ENCODE measurements around the gene EQTN.
"Not testable (repeated sequence)": the region's sequence is repeated elsewhere in the genome, so short reads cannot be mapped to it uniquely, and the experiment has no call there.

The EQTN gene

DNA sequence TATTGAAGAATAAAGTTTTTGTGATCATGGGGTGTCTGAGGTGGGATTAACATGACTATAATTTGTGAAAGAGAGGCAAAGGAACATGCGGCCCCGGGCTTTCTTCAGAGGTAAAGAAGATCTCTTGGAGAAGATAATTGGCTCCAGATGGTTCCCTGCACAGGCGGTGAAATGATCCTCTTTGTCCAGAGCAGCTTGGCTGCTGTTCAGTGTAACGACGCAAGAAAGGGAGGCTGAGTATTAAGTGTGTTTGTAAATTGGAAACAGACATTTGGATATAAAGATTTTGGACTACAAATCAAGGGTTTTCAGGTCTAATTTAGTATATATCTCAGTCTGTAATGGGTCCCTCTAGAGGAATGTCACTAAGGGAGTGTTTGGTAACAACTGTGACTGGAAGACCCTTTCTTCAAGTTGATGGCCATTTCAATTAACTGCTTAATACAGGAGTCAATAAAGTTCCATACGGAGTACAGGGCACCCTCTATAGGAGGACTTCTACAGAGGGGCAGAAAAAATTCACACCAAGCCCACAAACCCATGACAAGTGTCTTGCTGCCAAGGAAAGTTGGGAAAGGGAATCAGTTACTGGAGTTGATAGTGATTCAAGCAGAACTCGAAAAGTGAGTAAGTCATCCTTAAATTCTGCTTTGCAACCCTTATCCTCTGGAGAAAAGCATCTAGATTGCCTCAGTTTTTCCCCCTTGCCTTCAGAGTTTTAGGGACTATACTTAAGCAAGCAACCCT is 4.1 kb downstream of the EQTN start:
- peak; percentile 49 for DNase-seq

DNA sequence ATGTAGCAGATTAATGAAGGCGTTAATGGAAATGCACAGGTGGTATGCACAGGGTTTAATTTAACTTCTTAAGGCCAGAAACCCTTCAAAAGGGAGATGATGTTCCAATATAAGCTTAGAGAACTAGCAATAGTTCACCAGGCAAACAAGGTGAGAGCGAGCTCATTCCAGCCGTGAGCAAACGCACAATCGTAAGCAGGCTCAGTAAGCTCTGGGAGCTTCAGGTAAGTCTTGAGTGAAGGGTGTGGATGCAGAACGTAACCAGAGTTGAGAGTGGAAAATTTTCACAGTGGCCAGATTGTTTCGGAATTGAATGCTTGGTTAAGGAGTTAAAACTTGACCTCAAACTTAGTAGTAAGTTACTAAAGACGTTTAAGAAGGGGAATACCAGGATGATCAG is 5.7 kb downstream of the EQTN start:
- DNase-seq: no peak

DNA sequence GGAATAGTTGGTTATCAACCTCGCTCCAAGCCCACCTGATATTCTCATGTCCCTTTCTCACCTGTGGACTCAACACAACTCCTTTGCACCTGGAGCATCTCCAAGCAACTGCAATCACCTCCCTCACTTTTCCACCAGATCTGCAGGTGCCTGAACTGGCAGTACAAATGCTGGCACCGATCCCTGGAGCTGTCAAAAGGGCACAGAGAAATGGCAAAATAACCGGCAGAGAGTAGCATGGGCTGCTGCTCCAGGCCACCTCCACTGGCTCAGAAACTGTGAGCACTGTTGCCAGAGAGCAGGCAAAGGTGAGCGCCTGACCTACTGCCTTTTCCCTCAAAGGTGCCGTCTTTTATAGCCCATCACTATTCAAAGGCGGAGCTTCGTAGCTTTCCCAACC is 14.7 kb downstream of the EQTN start:
- no peak for DNase-seq

DNA sequence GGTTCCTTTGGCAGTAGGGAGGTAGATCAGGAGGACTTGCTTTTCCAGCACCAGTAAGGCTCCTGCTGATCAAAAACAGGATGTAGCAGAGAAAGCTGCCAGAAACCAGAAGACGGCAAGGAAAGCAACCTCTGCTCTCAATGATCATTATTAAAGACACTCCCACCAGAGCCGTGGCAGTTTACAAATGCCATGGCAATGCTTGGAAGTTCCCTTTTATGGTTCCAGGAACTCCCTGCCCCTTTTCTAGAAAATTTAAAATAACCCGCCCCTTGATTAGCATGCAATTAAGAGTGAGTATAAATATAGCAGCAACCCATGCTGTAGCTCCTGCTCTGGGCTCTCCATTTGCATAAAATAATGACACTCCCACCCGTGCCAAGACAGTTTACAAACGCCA is 16.1 kb downstream of the EQTN start:
- no peak for DNase-seq

DNA sequence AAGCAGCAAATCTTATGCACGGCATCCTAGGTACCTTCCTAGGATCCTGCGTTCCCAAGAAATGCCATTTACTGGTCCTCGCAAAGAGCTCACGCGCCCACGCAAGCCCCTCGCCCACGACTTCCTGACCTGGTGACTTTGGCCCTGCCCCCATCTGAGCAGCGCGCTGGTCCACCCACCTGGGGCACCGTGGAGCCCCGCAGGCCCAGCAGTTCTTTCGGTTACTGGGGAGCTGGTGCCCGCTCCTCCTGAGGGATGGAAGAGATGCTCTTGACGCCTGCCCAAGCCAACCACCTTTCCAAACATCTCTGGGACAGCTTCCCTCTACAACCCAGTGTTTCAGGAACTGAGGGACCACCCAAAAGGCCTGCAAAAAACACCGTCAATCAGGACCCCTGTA is 16.7 kb downstream of the EQTN start:
- DNase-seq: no peak

DNA sequence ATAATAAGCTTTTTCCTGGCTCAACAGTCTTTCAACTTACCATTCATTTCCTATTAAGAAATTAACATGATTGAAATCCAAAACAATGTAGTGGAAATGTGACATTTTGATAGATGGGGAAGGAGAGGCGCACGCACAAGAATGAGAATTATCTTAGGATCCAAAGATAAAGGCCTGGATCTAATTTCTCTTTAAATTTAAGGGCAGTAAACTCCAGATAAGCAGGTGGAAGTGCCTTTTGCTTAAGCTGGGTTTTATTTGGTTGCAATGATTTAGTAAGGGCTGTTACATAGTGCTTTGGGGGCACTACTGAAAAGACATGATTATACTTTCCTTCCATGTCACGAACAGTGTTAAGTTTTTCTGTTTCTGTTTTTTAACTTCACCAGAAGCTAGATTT is 17.3 kb downstream of the EQTN start:
- DNase-seq: no peak

DNA sequence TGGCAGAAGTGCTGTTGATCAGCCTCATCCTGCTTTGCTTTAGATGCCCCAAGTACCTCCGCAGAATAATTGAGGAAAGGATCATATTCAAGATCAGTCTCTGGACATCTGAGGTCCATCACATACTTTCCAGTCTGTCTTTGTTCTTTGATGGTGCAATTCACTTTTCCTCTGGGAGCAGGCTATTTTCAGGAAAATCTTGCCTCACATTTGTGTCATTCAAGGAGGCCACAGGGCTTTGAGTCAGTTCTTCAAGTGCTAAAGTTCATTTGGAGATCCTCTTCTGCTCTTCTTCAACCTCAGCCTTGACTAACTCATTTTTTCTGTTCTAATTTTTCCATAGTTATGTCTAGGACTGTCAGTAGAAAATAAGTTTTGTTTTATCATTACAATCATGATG is 18.6 kb downstream of the EQTN start:
- no peak for DNase-seq

DNA sequence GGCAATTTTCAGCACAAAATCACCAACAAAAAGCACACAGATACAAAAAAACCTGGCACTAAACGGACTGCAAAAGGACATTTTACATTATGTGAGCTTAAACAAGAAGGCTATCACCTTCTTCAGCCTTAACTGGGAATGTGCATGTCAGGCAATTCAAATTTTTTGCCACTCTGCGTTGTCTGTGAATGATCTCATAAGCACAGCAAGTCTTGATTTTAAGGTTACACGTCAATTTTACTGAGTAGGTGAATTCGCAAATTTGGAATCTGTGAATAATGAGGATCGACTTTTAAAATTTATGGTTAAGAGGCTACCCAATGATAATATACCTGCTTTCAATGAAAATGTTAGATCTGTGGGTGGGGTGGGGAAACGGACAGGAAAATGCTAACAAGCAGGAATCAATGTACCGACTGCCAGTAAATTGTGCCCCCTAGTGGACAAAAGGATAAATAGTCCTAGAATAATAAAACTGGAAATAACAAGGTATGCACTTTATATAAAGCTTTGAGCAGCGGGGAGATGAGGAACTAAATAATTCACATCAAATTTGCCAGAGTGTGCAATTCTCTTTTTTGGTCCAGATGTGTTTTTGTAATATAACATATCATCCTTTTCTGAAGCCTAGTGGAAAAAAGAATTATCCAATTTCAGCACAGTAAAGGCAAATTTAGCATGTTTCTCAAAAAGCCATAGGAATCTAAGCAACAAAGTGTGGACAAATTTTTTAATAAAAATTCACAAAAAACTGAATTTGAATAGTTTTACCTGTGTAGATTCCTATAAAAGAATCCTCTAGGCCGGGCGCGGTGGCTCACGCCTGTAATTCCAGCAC is 20.5 kb downstream of the EQTN start:
- DNase-seq: peak; percentile 7

DNA sequence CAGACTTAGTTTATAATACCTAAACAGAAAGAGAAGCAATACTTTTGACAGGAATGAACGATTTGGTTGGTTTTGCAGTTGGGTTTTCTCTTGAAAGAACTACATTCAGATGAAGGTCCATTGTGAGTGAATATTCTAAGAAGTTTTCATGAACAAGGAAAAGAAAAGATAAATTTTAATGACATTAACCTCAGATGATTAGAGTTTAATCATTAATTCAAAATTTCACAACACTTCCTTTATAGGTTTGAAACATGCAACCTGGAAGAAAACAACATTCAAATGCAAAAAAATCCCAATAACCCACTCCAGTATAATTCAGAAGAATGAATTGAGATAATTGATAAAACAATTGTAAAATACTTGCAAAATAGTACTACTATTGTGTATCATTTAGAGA is 23.8 kb downstream of the EQTN start:
- no peak for DNase-seq

DNA sequence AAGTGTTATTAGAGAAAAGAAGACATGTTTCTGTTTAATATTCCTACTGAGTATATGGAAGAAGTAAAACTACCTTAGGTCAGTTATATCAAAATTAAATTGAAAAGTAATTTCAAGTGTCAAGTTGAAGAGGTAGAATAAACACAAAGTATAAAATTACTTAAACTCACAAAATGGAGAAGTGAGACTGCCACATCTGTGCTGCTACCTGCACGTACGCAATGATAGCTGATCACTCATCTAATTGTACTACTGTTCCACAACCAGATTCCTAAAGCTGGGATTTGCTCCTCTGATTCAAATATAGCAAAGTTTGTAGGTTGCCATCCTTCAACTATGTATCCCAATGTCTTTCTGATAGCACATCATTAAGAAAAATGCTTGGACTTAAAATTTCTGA is 24.8 kb downstream of the EQTN start:
- DNase-seq: no peak

DNA sequence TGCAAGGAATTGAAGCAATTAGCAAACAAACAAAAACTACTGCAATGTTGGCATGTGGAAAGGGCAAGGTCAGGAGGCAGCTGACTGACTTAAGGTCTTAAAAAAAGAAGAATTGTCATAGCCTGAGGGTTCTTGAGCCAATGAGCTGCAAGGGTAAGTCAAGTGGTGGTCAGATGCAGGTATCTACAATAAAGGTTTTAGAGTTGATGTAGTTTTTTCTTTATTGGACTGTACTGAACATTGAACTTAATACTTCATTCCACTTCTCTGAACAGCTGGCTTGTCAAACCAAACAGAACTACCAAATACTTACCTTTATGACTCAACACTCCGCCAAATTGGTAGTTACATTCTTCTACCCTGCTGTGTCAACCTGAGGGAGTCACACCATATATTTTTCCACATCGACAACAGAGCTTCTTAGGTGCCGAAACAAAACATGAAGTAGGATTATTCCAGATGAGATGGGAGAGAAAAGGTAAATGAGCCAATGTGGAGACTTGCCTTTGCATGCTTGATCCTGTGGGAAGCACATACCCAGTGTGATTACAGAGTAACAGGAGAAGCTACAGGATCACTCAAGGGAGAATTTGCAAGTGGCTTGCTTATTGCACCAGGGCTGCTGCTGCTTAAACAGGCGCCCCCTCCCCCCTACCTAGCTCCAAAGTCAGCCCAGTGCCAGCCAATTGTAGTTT is 35.3 kb downstream of the EQTN start:
- DNase-seq: no peak

DNA sequence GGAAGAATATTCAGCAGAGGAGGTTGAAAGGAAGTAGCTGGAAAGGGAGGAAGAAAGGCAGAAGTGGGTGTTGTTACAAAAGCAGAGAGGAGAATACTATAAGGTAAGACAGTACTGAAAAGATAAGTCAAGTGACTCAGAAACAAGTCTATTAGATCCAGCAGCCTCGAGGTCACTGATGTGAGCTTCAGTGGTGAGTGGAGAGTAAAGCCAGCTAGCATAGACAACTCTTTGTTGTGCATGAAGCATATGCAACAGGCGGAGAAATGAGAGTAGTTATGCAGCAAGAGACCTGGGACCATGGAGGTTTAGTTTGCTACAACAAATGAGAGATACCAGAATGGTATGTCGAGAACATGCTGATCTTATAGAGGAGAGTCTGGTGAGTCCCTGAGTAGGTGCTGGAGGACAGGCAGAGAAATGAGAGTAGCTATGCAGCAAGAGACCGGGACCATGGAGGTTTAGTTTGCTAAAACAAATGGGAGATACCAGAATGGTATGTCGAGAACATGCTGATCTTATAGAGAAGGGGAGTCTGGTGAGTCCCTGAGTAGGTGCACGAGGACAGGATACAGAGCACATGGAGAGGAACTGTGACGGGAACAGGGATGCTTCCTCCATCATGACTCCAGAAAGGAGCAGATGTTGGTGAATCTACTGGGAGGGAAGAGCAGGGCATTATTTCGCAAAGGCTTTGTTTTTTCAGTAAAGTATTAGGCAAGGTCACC is 36.0 kb downstream of the EQTN start:
- DNase-seq: no peak

DNA sequence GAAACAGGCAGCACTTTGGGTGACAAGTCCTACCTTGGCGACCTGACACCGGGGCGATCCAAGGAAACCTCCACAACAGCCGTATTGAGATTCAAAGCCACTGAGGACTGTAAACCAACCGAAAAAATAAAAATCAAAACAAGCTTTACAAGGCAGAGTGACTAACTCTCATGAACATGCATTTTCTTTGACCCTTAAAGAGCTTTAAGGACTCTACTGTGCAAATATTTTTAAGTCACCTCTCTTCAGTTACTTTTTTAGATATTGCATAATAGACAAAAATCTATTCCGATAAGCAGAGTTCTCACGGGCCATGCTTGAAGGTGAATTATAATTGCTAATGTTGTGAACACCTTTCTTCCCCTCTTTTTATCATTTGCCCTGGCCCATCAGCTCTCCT is 38.3 kb downstream of the EQTN start:
- no peak for DNase-seq

DNA sequence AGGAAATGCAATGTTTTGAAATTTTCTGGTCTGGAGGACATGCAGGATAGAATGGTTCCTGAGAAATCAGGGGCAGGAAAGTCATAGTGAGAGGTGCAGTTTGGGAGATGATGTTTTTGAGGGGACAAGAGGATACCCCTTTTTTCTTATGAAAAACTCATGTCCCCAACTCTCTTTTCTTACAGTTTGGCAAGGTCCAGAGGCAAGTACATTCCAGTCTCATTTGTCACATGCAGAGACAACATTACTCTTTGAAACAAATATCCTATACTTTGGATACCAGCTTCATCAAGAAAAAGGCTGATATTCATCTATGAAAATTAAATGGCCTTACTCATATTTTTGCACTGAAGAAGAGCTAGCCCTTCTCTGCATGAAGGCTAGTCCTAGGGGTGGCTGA is 48.2 kb downstream of the EQTN start:
- no peak for DNase-seq

DNA sequence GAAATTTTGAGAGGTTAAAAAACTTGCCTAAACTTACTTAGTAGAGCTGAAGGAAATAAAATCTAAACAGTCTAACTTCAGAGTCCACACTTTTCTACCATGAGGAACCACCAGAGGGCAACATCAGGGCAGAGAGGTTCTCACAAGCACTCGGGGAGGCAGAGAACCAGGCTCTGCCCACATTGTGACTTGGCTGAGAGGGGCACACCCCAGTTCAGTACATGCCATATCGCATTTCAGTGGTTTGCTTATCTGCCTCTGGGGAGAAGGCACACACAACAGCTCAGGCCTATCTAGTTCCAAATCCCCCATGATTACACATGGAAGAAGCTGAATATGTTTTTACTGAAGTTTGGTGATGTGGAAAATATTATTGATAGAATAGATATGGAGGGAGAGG is 49.2 kb downstream of the EQTN start:
- DNase-seq: no peak

DNA sequence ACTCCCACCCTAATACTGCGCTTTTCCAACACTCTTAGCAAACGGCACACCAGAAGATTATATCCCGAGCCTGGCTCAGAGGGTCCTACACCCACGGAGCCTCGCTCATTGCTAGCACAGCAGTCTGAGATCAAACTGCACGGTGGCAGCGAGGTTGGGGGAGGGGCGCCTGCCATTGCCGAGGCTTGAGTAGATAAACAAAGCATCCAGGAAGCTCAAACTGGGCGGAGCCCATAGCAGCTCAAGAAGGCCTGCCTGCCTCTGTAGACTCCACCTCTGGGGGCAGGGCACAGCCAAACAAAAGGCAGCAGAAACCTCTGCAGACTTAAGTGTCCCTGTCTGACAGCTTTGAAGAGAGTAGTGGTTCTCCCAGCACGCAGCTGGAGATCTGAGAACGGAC is 57.3 kb downstream of the EQTN start:
- DNase-seq: not testable (repeated sequence)

Measured in NCI-H524 treated with DMSO at 0.1 percent for 48 hours (cell line).